Vagina (tissue), 2 donors: ENCODE measurements around the gene HSDL1. TPM values are rescaled to one million over a fixed set of nuclear protein-coding genes. Genes with fewer than 3 reads are reported as not detected.
"Not testable (repeated sequence)": the region's sequence is repeated elsewhere in the genome, so short reads cannot be mapped to it uniquely, and the experiment has no call there.

ENCODE experiments used
- DNase-seq, 2 donors: peaks; one replicate each; pipeline ENCODE4 v3.0.0-alpha.2; 2017; ENCODE audit errors: extremely low spot score in 2 of 2
- H3K27ac ChIP-seq: fragments of 200-600 bp; sonication (generic); one replicate; pipeline ENCODE4 v1.5.1; 2019
- H3K27me3 ChIP-seq: fragments of 200-600 bp; sonication (generic); one replicate; pipeline ENCODE4 v1.5.1; 2019
- H3K36me3 ChIP-seq, 2 donors: fragments of 200-600 bp; sonication (generic); one replicate each; pipeline ENCODE4 v1.5.1; 2017 to 2019
- H3K4me1 ChIP-seq: fragments of 200-600 bp; sonication (generic); one replicate; pipeline ENCODE4 v1.5.1; 2019
- H3K4me3 ChIP-seq, 2 donors: fragments of 200-600 bp; sonication (generic); 1 replicate in 1 of 2; 2 replicates in 1 of 2; pipeline ENCODE4 v1.5.1; 2016 to 2019
- H3K9me3 ChIP-seq: fragments of 200-600 bp; sonication (generic); one replicate; pipeline ENCODE4 v1.5.1; 2019
- CTCF ChIP-seq, 3 experiments: fragments of 450-650 bp in 2 of 3; fragments of 200-600 bp in 1 of 3; sonication (generic) in 1 of 3; IDR thresholded peaks; one replicate each; pipeline ENCODE4 v1.5.1; 2017 to 2019; ENCODE audit warnings: antibody characterized with exemption in 3 of 3, mild to moderate bottlenecking in 2 of 3, moderate library complexity in 2 of 3
- POLR2A ChIP-seq, 2 donors: fragments of 450-650 bp; IDR thresholded peaks; one replicate each; pipeline ENCODE4 v1.6.1; 2017; ENCODE audit warnings: antibody characterized with exemption in 2 of 2, mild to moderate bottlenecking in 2 of 2, moderate library complexity in 2 of 2
- POLR2AphosphoS5 ChIP-seq, 2 donors: sonication (generic); formaldehyde crosslinking; IDR thresholded peaks; one replicate each; pipeline ENCODE4 v1.9.0; 2017; ENCODE audit warnings: antibody characterized with exemption in 2 of 2, mild to moderate bottlenecking in 2 of 2, low read depth in 1 of 2; ENCODE audit not compliant: insufficient read depth in 1 of 2
- intact Hi-C: fragments of 100-400 bp; cut with DNase I; formaldehyde crosslinking; loops from one replicate; pipeline ENCODE4 v1.15.1; 2023
- total RNA-seq: library from RNA; depleted of rRNA; stranded (reverse); fragments of >200 nt; gene quantifications from one replicate; pipeline ENCODE4 v1.2.3, GENCODE V29; 2016

Gene HSDL1
- total RNA-seq, 1 donor from 2014 or later, result 16.9 TPM

- H3K9me3 ChIP-seq, result no peaks in the 10 kb centered on the region
- H3K27ac ChIP-seq, result no peak overlapping the region
- no peaks in the 10 kb centered on the region for H3K4me1 ChIP-seq
- no peaks in the 10 kb centered on the region for H3K27me3 ChIP-seq
- H3K4me3 ChIP-seq, result no peak overlapping the region
- intact Hi-C loops, result no loop called here
- TF ChIP-seq POLR2A (IDR thresholded peaks at IDR 0.05), result no peak
- no peak for TF ChIP-seq POLR2AphosphoS5 (IDR thresholded peaks at IDR 0.05; ENCODE audit: insufficient read depth in 1 of 2, low read depth in 1 of 2)
- TF ChIP-seq CTCF (IDR thresholded peaks at IDR 0.05), result no peak
- no peak for DNase-seq
- H3K36me3 ChIP-seq, result peaks cover 0 to 24% of the 10 kb centered on the region in 2 donors
Measured at GRCh38 chr16:84124257-84125073, 20.5 kb downstream of the HSDL1 start.

- peaks cover 7% of the 10 kb centered on the region for H3K4me1 ChIP-seq
- intact Hi-C loops, result no loop called here
- H3K4me3 ChIP-seq, result no peak overlapping the region
- TF ChIP-seq POLR2AphosphoS5 (IDR thresholded peaks at IDR 0.05; ENCODE audit: insufficient read depth in 1 of 2, low read depth in 1 of 2) (no peak), CTCF (IDR thresholded peaks at IDR 0.05) (no peak)
- peaks cover 0 to 15% of the 10 kb centered on the region in 2 donors for H3K36me3 ChIP-seq
- no peak overlapping the region for H3K27ac ChIP-seq
- no peaks in the 10 kb centered on the region for H3K9me3 ChIP-seq
- DNase-seq, result no peak
- H3K27me3 ChIP-seq, result no peaks in the 10 kb centered on the region
Measured at GRCh38 chr16:84121007-84121406, 24.0 kb downstream of the HSDL1 start.

- H3K9me3 ChIP-seq, result no peaks in the 10 kb centered on the region
- TF ChIP-seq CTCF (IDR thresholded peaks at IDR 0.05) (no peak), POLR2AphosphoS5 (IDR thresholded peaks at IDR 0.05; ENCODE audit: insufficient read depth in 1 of 2, low read depth in 1 of 2) (no peak), POLR2A (IDR thresholded peaks at IDR 0.05) (no peak)
- H3K4me1 ChIP-seq, result peaks cover 16% of the 10 kb centered on the region
- intact Hi-C loops, result no loop called here
- no peak for DNase-seq
- H3K4me3 ChIP-seq, result no peak overlapping the region
- no peaks in the 10 kb centered on the region for H3K27me3 ChIP-seq
- H3K36me3 ChIP-seq, result peaks cover 0 to 15% of the 10 kb centered on the region in 2 donors
- no peak overlapping the region for H3K27ac ChIP-seq
Measured at GRCh38 chr16:84120023-84120422, 25.0 kb downstream of the HSDL1 start.

GRCh38 chr16:84119368-84119767, 25.6 kb downstream of the HSDL1 start:
- no peak overlapping the region for H3K27ac ChIP-seq
- H3K4me3 ChIP-seq, result no peak overlapping the region
- TF ChIP-seq CTCF (IDR thresholded peaks at IDR 0.05), result no peak
- no peak for TF ChIP-seq POLR2A (IDR thresholded peaks at IDR 0.05)
- TF ChIP-seq POLR2AphosphoS5 (IDR thresholded peaks at IDR 0.05; ENCODE audit: insufficient read depth in 1 of 2, low read depth in 1 of 2), result no peak
- peaks cover 0 to 12% of the 10 kb centered on the region in 2 donors for H3K36me3 ChIP-seq
- no peaks in the 10 kb centered on the region for H3K27me3 ChIP-seq
- no peaks in the 10 kb centered on the region for H3K9me3 ChIP-seq
- DNase-seq, result no peak
- intact Hi-C loops, result no loop called here
- peaks cover 23% of the 10 kb centered on the region for H3K4me1 ChIP-seq

GRCh38 chr16:84118315-84118714, 26.7 kb downstream of the HSDL1 start:
- H3K4me3 ChIP-seq, intact Hi-C loops, H3K36me3 ChIP-seq, H3K27me3 ChIP-seq, H3K9me3 ChIP-seq, H3K27ac ChIP-seq, DNase-seq: not testable (repeated sequence)
- H3K4me1 ChIP-seq, result peaks cover 28% of the 10 kb centered on the region
